ENCODE data around the gene CAMSAP3.

Gene CAMSAP3

GRCh38 chr19:7559102-7559501, 36.6 kb upstream of the CAMSAP3 start:
- no peak overlapping the region for H4K91ac ChIP-seq (ENCODE audit: low read depth, low read length, poor library complexity)
- no peak overlapping the region for H2BK12ac ChIP-seq (ENCODE audit: low read length)
- H3K4ac ChIP-seq (ENCODE audit: low read length), result no peak overlapping the region
- H3K23ac ChIP-seq (ENCODE audit: low read depth, low read length, poor library complexity), result no peak overlapping the region
- H2BK5ac ChIP-seq (ENCODE audit: low read length), result no peak overlapping the region
- no peak overlapping the region for H3K4me3 ChIP-seq (ENCODE audit: low read length in 2 of 2)
- no peak overlapping the region for H2AFZ ChIP-seq (ENCODE audit: low read length)
- H3K36me3 ChIP-seq (replicated peaks in 1 of 2; ENCODE audit: control insufficient read depth in 2 of 2, insufficient read depth in 2 of 2, low read length in 2 of 2), result peaks cover 29 to 34% of the 10 kb centered on the region in 2 donors
- H2AK5ac ChIP-seq (ENCODE audit: low read depth, low read length), result no peak overlapping the region
- peaks cover 7% of the 10 kb centered on the region for H3K79me1 ChIP-seq (ENCODE audit: low read depth, low read length)
- no peak for DNase-seq (ENCODE audit: low spot score)
- H3K4me1 ChIP-seq (ENCODE audit: control insufficient read depth in 2 of 2, insufficient read depth in 1 of 2, low read depth in 1 of 2, low read length in 2 of 2), result no peaks in the 10 kb centered on the region
- no CpG with 5 or more reads among the region's 4 CpGs for WGBS, 2 donors (ENCODE audit: extremely low coverage in 2 of 2, insufficient read length in 2 of 2, insufficient replicate concordance in 1 of 2)
- no peak overlapping the region for H3K9ac ChIP-seq (ENCODE audit: low read depth, low read length, poor library complexity)
- H3K27ac ChIP-seq (replicated peaks; ENCODE audit: low read length), result no peak overlapping the region
- H3K4me2 ChIP-seq (ENCODE audit: insufficient read depth, low read length, poor library complexity, severe bottlenecking), result no peak overlapping the region
- no peak overlapping the region for H4K8ac ChIP-seq (ENCODE audit: low read depth, low read length)
- peaks cover 0 to 4% of the 10 kb centered on the region in 2 donors for H3K9me3 ChIP-seq (replicated peaks in 1 of 2; ENCODE audit: control insufficient read depth in 2 of 2, insufficient read depth in 1 of 2, low read depth in 1 of 2, low read length in 2 of 2)
- H3K27me3 ChIP-seq (ENCODE audit: control insufficient read depth in 3 of 3, insufficient read depth in 3 of 3, low read depth in 1 of 3, low read length in 3 of 3), result no peaks in the 10 kb centered on the region
- H3K18ac ChIP-seq (ENCODE audit: low read length), result no peak overlapping the region
- no peak overlapping the region for H2BK15ac ChIP-seq (ENCODE audit: low read length)
- H2BK120ac ChIP-seq (ENCODE audit: low read depth, low read length), result no peak overlapping the region
- no peak overlapping the region for H3K14ac ChIP-seq (ENCODE audit: low read length)

GRCh38 chr19:7560255-7560654, 35.4 kb upstream of the CAMSAP3 start:
- no peak overlapping the region for H2BK12ac ChIP-seq (ENCODE audit: low read length)
- H3K27me3 ChIP-seq (ENCODE audit: control insufficient read depth in 3 of 3, insufficient read depth in 3 of 3, low read depth in 1 of 3, low read length in 3 of 3), result no peaks in the 10 kb centered on the region
- H2BK120ac ChIP-seq (ENCODE audit: low read depth, low read length), result no peak overlapping the region
- H3K79me1 ChIP-seq (ENCODE audit: low read depth, low read length), result peaks cover 7% of the 10 kb centered on the region
- H3K4ac ChIP-seq (ENCODE audit: low read length), result no peak overlapping the region
- no peak for DNase-seq (ENCODE audit: low spot score)
- no peak overlapping the region for H3K27ac ChIP-seq (replicated peaks; ENCODE audit: low read length)
- no peak overlapping the region for H3K23ac ChIP-seq (ENCODE audit: low read depth, low read length, poor library complexity)
- no peak overlapping the region for H3K9ac ChIP-seq (ENCODE audit: low read depth, low read length, poor library complexity)
- WGBS, 2 donors (ENCODE audit: extremely low coverage in 2 of 2, insufficient read length in 2 of 2, insufficient replicate concordance in 1 of 2), result no CpG with 5 or more reads among the region's 2 CpGs
- H3K4me1 ChIP-seq (ENCODE audit: control insufficient read depth in 2 of 2, insufficient read depth in 1 of 2, low read depth in 1 of 2, low read length in 2 of 2), result no peaks in the 10 kb centered on the region
- no peak overlapping the region for H3K14ac ChIP-seq (ENCODE audit: low read length)
- H3K18ac ChIP-seq (ENCODE audit: low read length), result no peak overlapping the region
- H3K36me3 ChIP-seq (replicated peaks in 1 of 2; ENCODE audit: control insufficient read depth in 2 of 2, insufficient read depth in 2 of 2, low read length in 2 of 2), result peaks cover 29 to 31% of the 10 kb centered on the region in 2 donors
- H3K4me3 ChIP-seq (ENCODE audit: low read length in 2 of 2), result no peak overlapping the region
- H2BK15ac ChIP-seq (ENCODE audit: low read length), result no peak overlapping the region
- H4K91ac ChIP-seq (ENCODE audit: low read depth, low read length, poor library complexity), result no peak overlapping the region
- H4K8ac ChIP-seq (ENCODE audit: low read depth, low read length), result no peak overlapping the region
- no peak overlapping the region for H3K4me2 ChIP-seq (ENCODE audit: insufficient read depth, low read length, poor library complexity, severe bottlenecking)
- H3K9me3 ChIP-seq (replicated peaks in 1 of 2; ENCODE audit: control insufficient read depth in 2 of 2, insufficient read depth in 1 of 2, low read depth in 1 of 2, low read length in 2 of 2), result peaks cover 0 to 5% of the 10 kb centered on the region in 2 donors
- H2AK5ac ChIP-seq (ENCODE audit: low read depth, low read length), result no peak overlapping the region
- H2BK5ac ChIP-seq (ENCODE audit: low read length), result no peak overlapping the region
- no peak overlapping the region for H2AFZ ChIP-seq (ENCODE audit: low read length)

GRCh38 chr19:7561325-7561724, 34.3 kb upstream of the CAMSAP3 start:
- H3K4me1 ChIP-seq (ENCODE audit: control insufficient read depth in 2 of 2, insufficient read depth in 1 of 2, low read depth in 1 of 2, low read length in 2 of 2), result no peaks in the 10 kb centered on the region
- no peak overlapping the region for H4K91ac ChIP-seq (ENCODE audit: low read depth, low read length, poor library complexity)
- no CpG with 5 or more reads among the region's 17 CpGs for WGBS, 2 donors (ENCODE audit: extremely low coverage in 2 of 2, insufficient read length in 2 of 2, insufficient replicate concordance in 1 of 2)
- H3K18ac ChIP-seq (ENCODE audit: low read length), result no peak overlapping the region
- H2AK5ac ChIP-seq (ENCODE audit: low read depth, low read length), result no peak overlapping the region
- H3K4me3 ChIP-seq (ENCODE audit: low read length in 2 of 2), result no peak overlapping the region
- no peak overlapping the region for H3K14ac ChIP-seq (ENCODE audit: low read length)
- H3K23ac ChIP-seq (ENCODE audit: low read depth, low read length, poor library complexity), result no peak overlapping the region
- H4K8ac ChIP-seq (ENCODE audit: low read depth, low read length), result no peak overlapping the region
- H2AFZ ChIP-seq (ENCODE audit: low read length), result no peak overlapping the region
- H3K27ac ChIP-seq (replicated peaks; ENCODE audit: low read length), result no peak overlapping the region
- H2BK15ac ChIP-seq (ENCODE audit: low read length), result no peak overlapping the region
- no peak overlapping the region for H2BK5ac ChIP-seq (ENCODE audit: low read length)
- peaks cover 0 to 5% of the 10 kb centered on the region in 2 donors for H3K9me3 ChIP-seq (replicated peaks in 1 of 2; ENCODE audit: control insufficient read depth in 2 of 2, insufficient read depth in 1 of 2, low read depth in 1 of 2, low read length in 2 of 2)
- no peak overlapping the region for H2BK12ac ChIP-seq (ENCODE audit: low read length)
- no peak overlapping the region for H2BK120ac ChIP-seq (ENCODE audit: low read depth, low read length)
- no peak overlapping the region for H3K4me2 ChIP-seq (ENCODE audit: insufficient read depth, low read length, poor library complexity, severe bottlenecking)
- H3K4ac ChIP-seq (ENCODE audit: low read length), result no peak overlapping the region
- H3K9ac ChIP-seq (ENCODE audit: low read depth, low read length, poor library complexity), result peak overlapping the region; percentile 21
- DNase-seq (ENCODE audit: low spot score), result no peak
- H3K27me3 ChIP-seq (ENCODE audit: control insufficient read depth in 3 of 3, insufficient read depth in 3 of 3, low read depth in 1 of 3, low read length in 3 of 3), result no peaks in the 10 kb centered on the region
- H3K36me3 ChIP-seq (replicated peaks in 1 of 2; ENCODE audit: control insufficient read depth in 2 of 2, insufficient read depth in 2 of 2, low read length in 2 of 2), result peaks cover 23 to 25% of the 10 kb centered on the region in 2 donors
- peaks cover 7% of the 10 kb centered on the region for H3K79me1 ChIP-seq (ENCODE audit: low read depth, low read length)

- Histone ChIP-seq H3K9me3 (replicated peaks in 1 of 2; ENCODE audit: control insufficient read depth in 2 of 2, insufficient read depth in 1 of 2, low read depth in 1 of 2, low read length in 2 of 2) (peaks cover 0 to 4% of the 10 kb centered on the region in 2 donors), H2BK15ac (ENCODE audit: low read length) (no peak overlapping the region), H2AFZ (ENCODE audit: low read length) (no peak overlapping the region), H4K91ac (ENCODE audit: low read depth, low read length, poor library complexity) (no peak overlapping the region), H2BK5ac (ENCODE audit: low read length) (no peak overlapping the region), H3K23ac (ENCODE audit: low read depth, low read length, poor library complexity) (no peak overlapping the region), H4K8ac (ENCODE audit: low read depth, low read length) (no peak overlapping the region), H3K14ac (ENCODE audit: low read length) (no peak overlapping the region), H2BK120ac (ENCODE audit: low read depth, low read length) (no peak overlapping the region), H3K27ac (replicated peaks; ENCODE audit: low read length) (no peak overlapping the region), H3K4ac (ENCODE audit: low read length) (no peak overlapping the region), H3K4me3 (ENCODE audit: low read length in 2 of 2) (no peak overlapping the region), H2BK12ac (ENCODE audit: low read length) (no peak overlapping the region), H2AK5ac (ENCODE audit: low read depth, low read length) (no peak overlapping the region), H3K27me3 (ENCODE audit: control insufficient read depth in 3 of 3, insufficient read depth in 3 of 3, low read depth in 1 of 3, low read length in 3 of 3) (no peaks in the 10 kb centered on the region), H3K9ac (ENCODE audit: low read depth, low read length, poor library complexity) (no peak overlapping the region), H3K18ac (ENCODE audit: low read length) (no peak overlapping the region), H3K79me1 (ENCODE audit: low read depth, low read length) (peaks cover 3% of the 10 kb centered on the region), H3K4me2 (ENCODE audit: insufficient read depth, low read length, poor library complexity, severe bottlenecking) (no peak overlapping the region), H3K36me3 (replicated peaks in 1 of 2; ENCODE audit: control insufficient read depth in 2 of 2, insufficient read depth in 2 of 2, low read length in 2 of 2) (peaks cover 11 to 13% of the 10 kb centered on the region in 2 donors), H3K4me1 (ENCODE audit: control insufficient read depth in 2 of 2, insufficient read depth in 1 of 2, low read depth in 1 of 2, low read length in 2 of 2) (no peaks in the 10 kb centered on the region)
- no CpG with 5 or more reads among the region's 16 CpGs for WGBS, 2 donors (ENCODE audit: extremely low coverage in 2 of 2, insufficient read length in 2 of 2, insufficient replicate concordance in 1 of 2)
- no peak for DNase-seq (ENCODE audit: low spot score)
Observed at GRCh38 chr19:7562646-7563393, 32.8 kb upstream of the CAMSAP3 start.
